Trophoblast cell (in vitro differentiated cells and primary cell): ENCODE measurements around the gene HAUS3.

ENCODE experiments used
- DNase-seq, 2 donors: peaks; one replicate each; pipeline ENCODE4 v3.0.0-alpha.2; 2016
- H2AFZ ChIP-seq: 2 replicates; pipeline ENCODE4 v1.6.1; 2013; ENCODE audit warnings: low read length, moderate library complexity, mild to moderate bottlenecking; ENCODE audit not compliant: insufficient read depth, poor library complexity
- H2AK5ac ChIP-seq: 2 replicates; pipeline ENCODE4 v1.6.1; 2013; ENCODE audit warnings: mild to moderate bottlenecking, low read length
- H2BK120ac ChIP-seq: 2 replicates; pipeline ENCODE4 v1.6.1; 2013; ENCODE audit warnings: low read length, mild to moderate bottlenecking, moderate library complexity; ENCODE audit not compliant: insufficient read depth, poor library complexity
- H2BK12ac ChIP-seq: 2 replicates; pipeline ENCODE4 v1.6.1; 2013; ENCODE audit warnings: mild to moderate bottlenecking, low read length, moderate library complexity
- H2BK5ac ChIP-seq: 2 replicates; pipeline ENCODE4 v1.6.1; 2013; ENCODE audit warnings: low read length, low read depth, moderate library complexity, mild to moderate bottlenecking; ENCODE audit not compliant: poor library complexity
- H3K14ac ChIP-seq: 2 replicates; pipeline ENCODE4 v1.6.1; 2013; ENCODE audit warnings: mild to moderate bottlenecking, low read length
- H3K18ac ChIP-seq: 2 replicates; pipeline ENCODE4 v1.6.1; 2013; ENCODE audit warnings: mild to moderate bottlenecking, low read length
- H3K23ac ChIP-seq: 2 replicates; pipeline ENCODE4 v1.6.1; 2013; ENCODE audit warnings: low read length
- H3K27ac ChIP-seq: 2 replicates; pipeline ENCODE4 v1.5.1; 2013; ENCODE audit warnings: low read depth, mild to moderate bottlenecking, inconsistent platforms, low read length, moderate library complexity
- H3K27me3 ChIP-seq: 2 replicates; pipeline ENCODE4 v1.6.1; 2013; ENCODE audit warnings: inconsistent platforms, mild to moderate bottlenecking, low read length, moderate library complexity; ENCODE audit not compliant: insufficient read depth
- H3K36me3 ChIP-seq, 2 experiments: 1 replicate in 1 of 2; 2 replicates in 1 of 2; pipeline ENCODE4 v1.6.1; 2013; ENCODE audit warnings: low read length in 2 of 2, mild to moderate bottlenecking in 2 of 2, moderate library complexity in 1 of 2; ENCODE audit not compliant: insufficient read depth in 2 of 2, control insufficient read depth in 1 of 2
- H3K4ac ChIP-seq: 2 replicates; pipeline ENCODE4 v1.6.1; 2013; ENCODE audit warnings: low read depth, mild to moderate bottlenecking, low read length, moderate library complexity
- H3K4me1 ChIP-seq, 2 experiments: 1 replicate in 1 of 2; 2 replicates in 1 of 2; pipeline ENCODE4 v1.6.1; 2013; ENCODE audit warnings: low read length in 2 of 2, mild to moderate bottlenecking in 2 of 2, moderate library complexity in 1 of 2; ENCODE audit not compliant: insufficient read depth in 2 of 2, control insufficient read depth in 1 of 2
- H3K4me2 ChIP-seq: 2 replicates; pipeline ENCODE4 v1.6.1; 2013; ENCODE audit warnings: inconsistent platforms, mild to moderate bottlenecking, low read length, moderate library complexity
- H3K4me3 ChIP-seq: 2 replicates; pipeline ENCODE4 v1.5.1; 2013; ENCODE audit warnings: mild to moderate bottlenecking, low read depth, low read length, inconsistent platforms
- H3K79me1 ChIP-seq: one replicate; pipeline ENCODE4 v1.6.1; 2013; ENCODE audit warnings: low read length
- H3K79me2 ChIP-seq: 2 replicates; pipeline ENCODE4 v1.6.1; 2013; ENCODE audit warnings: low read length, mild to moderate bottlenecking; ENCODE audit not compliant: control insufficient read depth, insufficient read depth, poor library complexity
- H3K9ac ChIP-seq: 2 replicates; pipeline ENCODE4 v1.6.1; 2013; ENCODE audit warnings: mild to moderate bottlenecking, low read length
- H3K9me3 ChIP-seq: 2 replicates; pipeline ENCODE4 v1.6.1; 2013; ENCODE audit warnings: low read depth, mild to moderate bottlenecking, control low read depth, inconsistent platforms, low read length; ENCODE audit not compliant: insufficient read depth
- H4K12ac ChIP-seq: 2 replicates; pipeline ENCODE4 v1.6.1; 2013; ENCODE audit warnings: low read depth, mild to moderate bottlenecking, low read length, moderate library complexity
- H4K8ac ChIP-seq: 2 replicates; pipeline ENCODE4 v1.6.1; 2013; ENCODE audit warnings: low read depth, mild to moderate bottlenecking, low read length, moderate library complexity
- H4K91ac ChIP-seq: one replicate; pipeline ENCODE4 v1.6.1; 2013; ENCODE audit warnings: low read depth, mild to moderate bottlenecking, low read length, moderate library complexity
- WGBS: extraction: QIAGEN DNeasy Blood & Tissue Kit; methylation state at CpG from one replicate; pipeline ENCODE4 v1.1.7; 2013; ENCODE audit warnings: missing lambda C conversion rate; ENCODE audit not compliant: insufficient read length, insufficient coverage; ENCODE audit errors: extremely low coverage; 5-methylcytosine and 5-hydroxymethylcytosine counted together

Gene HAUS3

GRCh38 chr4:2257361-2258081 lies 15.6 kb upstream of the HAUS3 start:
- no peak overlapping the region for H2BK5ac ChIP-seq
- no peak overlapping the region for H2BK12ac ChIP-seq
- no peak overlapping the region for H3K27ac ChIP-seq
- H3K18ac ChIP-seq: no peak overlapping the region
- H3K27me3 ChIP-seq: no peaks in the 10 kb centered on the region
- H2BK120ac ChIP-seq: no peak overlapping the region
- H3K36me3 ChIP-seq: peaks cover 55 to 63% of the 10 kb centered on the region in 2 experiments
- peaks cover 5 to 10% of the 10 kb centered on the region in 2 experiments for H3K4me1 ChIP-seq
- H3K4me2 ChIP-seq: no peak overlapping the region
- H4K8ac ChIP-seq: no peak overlapping the region
- no CpG with 5 or more reads among the region's 14 CpGs for WGBS
- H2AK5ac ChIP-seq: no peak overlapping the region
- H4K12ac ChIP-seq: no peak overlapping the region
- H3K79me2 ChIP-seq: peaks cover 9% of the 10 kb centered on the region
- no peak for DNase-seq
- H3K14ac ChIP-seq: no peak overlapping the region
- no peak overlapping the region for H4K91ac ChIP-seq
- peaks cover 7% of the 10 kb centered on the region for H3K79me1 ChIP-seq
- no peak overlapping the region for H3K23ac ChIP-seq
- H3K4me3 ChIP-seq: no peak overlapping the region
- no peak overlapping the region for H3K9ac ChIP-seq
- H3K9me3 ChIP-seq: peaks cover 2% of the 10 kb centered on the region
- H2AFZ ChIP-seq: no peak overlapping the region
- no peak overlapping the region for H3K4ac ChIP-seq

GRCh38 chr4:2256781-2257191 lies 14.9 kb upstream of the HAUS3 start:
- H3K27ac ChIP-seq: no peak overlapping the region
- peaks cover 2% of the 10 kb centered on the region for H3K9me3 ChIP-seq
- no peak overlapping the region for H3K9ac ChIP-seq
- H3K4me1 ChIP-seq: peaks cover 5 to 9% of the 10 kb centered on the region in 2 experiments
- H3K23ac ChIP-seq: no peak overlapping the region
- peaks cover 5% of the 10 kb centered on the region for H3K79me1 ChIP-seq
- no peak overlapping the region for H2BK12ac ChIP-seq
- H3K14ac ChIP-seq: no peak overlapping the region
- no peak overlapping the region for H3K4me3 ChIP-seq
- H4K8ac ChIP-seq: no peak overlapping the region
- WGBS: no CpG with 5 or more reads among the region's 12 CpGs
- H3K4me2 ChIP-seq: no peak overlapping the region
- no peak overlapping the region for H4K12ac ChIP-seq
- H4K91ac ChIP-seq: no peak overlapping the region
- peaks cover 7% of the 10 kb centered on the region for H3K79me2 ChIP-seq
- no peak overlapping the region for H3K4ac ChIP-seq
- no peak overlapping the region for H2AK5ac ChIP-seq
- no peaks in the 10 kb centered on the region for H3K27me3 ChIP-seq
- no peak overlapping the region for H3K18ac ChIP-seq
- no peak overlapping the region for H2BK120ac ChIP-seq
- no peak overlapping the region for H2AFZ ChIP-seq
- H3K36me3 ChIP-seq: peaks cover 61 to 70% of the 10 kb centered on the region in 2 experiments
- no peak overlapping the region for H2BK5ac ChIP-seq
- DNase-seq: no peak

- Histone ChIP-seq H3K27ac (no peak overlapping the region), H3K18ac (no peak overlapping the region), H2AK5ac (no peak overlapping the region), H3K4me3 (no peak overlapping the region), H2BK5ac (no peak overlapping the region), H3K14ac (no peak overlapping the region), H3K4ac (no peak overlapping the region), H3K9me3 (peaks cover 2% of the 10 kb centered on the region), H4K8ac (no peak overlapping the region), H2BK120ac (no peak overlapping the region), H3K27me3 (no peaks in the 10 kb centered on the region), H4K12ac (no peak overlapping the region), H2BK12ac (no peak overlapping the region), H3K4me2 (no peak overlapping the region), H3K9ac (no peak overlapping the region), H4K91ac (no peak overlapping the region), H3K23ac (no peak overlapping the region), H3K4me1 (peaks cover 5 to 9% of the 10 kb centered on the region in 2 experiments), H3K79me2 (peaks cover 5% of the 10 kb centered on the region), H3K36me3 (peaks cover 66 to 72% of the 10 kb centered on the region in 2 experiments), H3K79me1 (peaks cover 3% of the 10 kb centered on the region), H2AFZ (no peak overlapping the region)
- DNase-seq: no peak
- no CpG with 5 or more reads among the region's 8 CpGs for WGBS
These were observed 14.3 kb upstream of the HAUS3 start for GRCh38 chr4:2256156-2256731.

GRCh38 chr4:2255501-2256155 lies 13.7 kb upstream of the HAUS3 start:
- no peak overlapping the region for H3K9ac ChIP-seq
- peaks cover under 1% of the 10 kb centered on the region for H3K79me2 ChIP-seq
- DNase-seq: no peak
- no peak overlapping the region for H4K91ac ChIP-seq
- no peak overlapping the region for H3K4me2 ChIP-seq
- no peaks in the 10 kb centered on the region for H3K27me3 ChIP-seq
- no peak overlapping the region for H2BK5ac ChIP-seq
- H3K9me3 ChIP-seq: peaks cover 2% of the 10 kb centered on the region
- peaks cover 72 to 78% of the 10 kb centered on the region in 2 experiments for H3K36me3 ChIP-seq
- H3K79me1 ChIP-seq: no peaks in the 10 kb centered on the region
- H3K4me1 ChIP-seq: peaks cover 3 to 7% of the 10 kb centered on the region in 2 experiments
- no peak overlapping the region for H3K23ac ChIP-seq
- H3K4me3 ChIP-seq: no peak overlapping the region
- H3K27ac ChIP-seq: no peak overlapping the region
- no CpG with 5 or more reads among the region's 18 CpGs for WGBS
- no peak overlapping the region for H4K12ac ChIP-seq
- H2BK120ac ChIP-seq: no peak overlapping the region
- no peak overlapping the region for H2BK12ac ChIP-seq
- H2AFZ ChIP-seq: no peak overlapping the region
- H3K18ac ChIP-seq: no peak overlapping the region
- H3K14ac ChIP-seq: no peak overlapping the region
- H3K4ac ChIP-seq: no peak overlapping the region
- H4K8ac ChIP-seq: no peak overlapping the region
- H2AK5ac ChIP-seq: no peak overlapping the region
